Measurements from ENCODE around the gene FCMR. TPM values are rescaled to one million over a fixed set of nuclear protein-coding genes. Genes with fewer than 3 reads are reported as not detected.

Gene FCMR
- total and polyA plus RNA-seq, 9 of the 15 experiments (the other 6 are each of a cell fraction or from before 2014, with no cell fraction given) = 0.11 to 0.82 (median 0.20) TPM; not detected in 5

DNA sequence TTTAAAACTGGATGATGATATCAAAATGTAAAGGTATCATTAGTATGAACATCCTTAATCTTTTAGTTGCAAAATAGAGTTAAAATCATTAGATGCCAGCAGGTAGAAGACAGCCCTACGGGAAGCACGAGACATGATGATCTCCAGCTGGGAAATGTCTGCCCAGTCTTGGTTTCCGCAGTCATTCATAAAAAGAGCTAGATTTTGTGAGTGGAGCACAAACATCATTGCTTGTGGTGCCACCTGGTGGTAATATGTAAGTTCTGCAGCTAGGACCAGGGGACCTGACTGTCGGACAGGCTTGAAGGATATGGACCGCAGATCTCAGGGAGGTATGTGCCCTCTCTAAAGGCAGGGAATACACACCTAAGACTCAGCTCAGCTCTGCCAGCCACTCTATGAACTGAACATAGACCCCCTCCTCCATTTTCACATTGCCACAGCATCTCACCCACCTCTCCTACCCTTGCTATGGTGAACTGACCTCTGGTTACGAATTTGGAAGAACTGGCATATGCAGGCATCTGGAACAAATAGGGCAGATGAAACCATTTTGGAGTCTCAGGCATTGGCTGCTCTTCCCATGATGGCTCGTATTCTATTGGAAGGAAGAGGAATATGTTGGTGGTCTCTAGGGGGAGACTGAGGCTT is 9.2 kb downstream of the FCMR start:
- H2AFZ ChIP-seq (ENCODE audit: low read depth, low read length) = no peak overlapping the region
- no peaks in the 10 kb centered on the region for H3K9me3 ChIP-seq (replicated peaks; ENCODE audit: control insufficient read depth, insufficient read depth, low read depth, low read length)
- ChIA-PET POLR2A (interaction anchor here (0.8 to 1.4 kb wide), 4 partner anchors 20 to 280 kb away, joined by 3 to 5 read pairs (median 4); partner anchors contain the start of gene DYRK3), CTCF (ENCODE audit: low intra/inter-chr PET ratio) (interaction anchor here (0.5 to 3.8 kb wide), 23 partner anchors 20 to 653 kb away, joined by 3 to 43 read pairs (median 5); partner anchors contain the start of genes DYRK3 and IL20)
- FAIRE-seq (peak; percentile 99), DNase-seq (ENCODE audit: extremely low read depth in 1 of 4, low spot score in 3 of 4) (peak; percentile 81 to 89 (median 84)), ATAC-seq (peak; percentile 81)
- H3K4me1 ChIP-seq (replicated peaks in 1 of 2; ENCODE audit: control insufficient read depth in 2 of 2, insufficient read depth in 2 of 2, low read length in 2 of 2) = peaks cover 4 to 12% of the 10 kb centered on the region in 2 experiments; a peak in 3 of 5 replicates
- WGBS (ENCODE audit: insufficient coverage, low coverage, missing lambda C conversion rate) = 12% methylated on average over 7 of the region's 7 CpGs
- H3K4me2 ChIP-seq (ENCODE audit: insufficient read depth, low read length) = no peak overlapping the region
- no peaks in the 10 kb centered on the region for H3K9me1 ChIP-seq (ENCODE audit: control insufficient read depth, insufficient read depth, low read length)
- H4K20me1 ChIP-seq (replicated peaks; ENCODE audit: control insufficient read depth, insufficient read depth, low read length) = 0 out of 2 replicates have a peak, but pooled peaks cover 3% of the 10 kb centered on the region
- no peaks in the 10 kb centered on the region for H3K79me2 ChIP-seq (ENCODE audit: control insufficient read depth, insufficient read depth, low read length)
- no peaks in the 10 kb centered on the region for H3K36me3 ChIP-seq (ENCODE audit: control insufficient read depth, insufficient read depth, low read length)
- no peak overlapping the region for H3K9ac ChIP-seq (ENCODE audit: insufficient read depth in 1 of 2, low read depth in 2 of 2, low read length in 2 of 2)
- no peak overlapping the region for H3K4me3 ChIP-seq
- peaks cover 45 to 63% of the 10 kb centered on the region in 2 experiments for H3K27me3 ChIP-seq (ENCODE audit: control insufficient read depth in 2 of 2, insufficient read depth in 2 of 2, low read length in 2 of 2)
- no TSS peak for BruUV-seq (replicated peaks)
- no peak overlapping the region for H3K27ac ChIP-seq (ENCODE audit: extremely low read depth, low read depth, low read length)
- intact Hi-C loops (cut with micrococcal nuclease) (loop anchor here (1.0 to 5.0 kb wide), 8 partner anchors 70 to 585 kb away; partner anchors contain the start of gene CR1), in situ Hi-C loops (cut with MboI) (loop anchor here (5.0 to 25.0 kb wide), 3 partner anchors 175 to 425 kb away; partner anchors contain the start of gene EIF2D)
- TF ChIP-seq PURB (CRISPR knock-in tag; IDR thresholded peaks at IDR 0.05; ENCODE audit: low read depth) (no peak), ZNF431 (CRISPR knock-in tag; IDR thresholded peaks at IDR 0.05) (no peak), CTBP1 (IDR thresholded peaks at IDR 0.05; ENCODE audit: borderline replicate concordance) (peak; percentile 28; the same call in 1 of the 2 replicates), STAG1 (CRISPR knock-in tag; IDR thresholded peaks at IDR 0.05; ENCODE audit: borderline replicate concordance) (peak; percentile 90; the same call in 1 of the 2 replicates), MNT (conservative IDR thresholded peaks at IDR 0.05) (0 out of 4 replicates have a peak, but pooled peaks of 1 of the 2 experiments have one; percentile 17), RB1 (IDR thresholded peaks at IDR 0.05; ENCODE audit: low read depth) (peak; percentile 58; the same call in 1 of the 2 replicates), GABPB1 (CRISPR knock-in tag; IDR thresholded peaks at IDR 0.05) (0 out of 2 replicates have a peak, but pooled peaks have one; percentile 25), RCOR1 (IDR thresholded peaks at IDR 0.05; ENCODE audit: borderline replicate concordance in 1 of 2, low read depth in 2 of 2, low read length in 2 of 2) (0 out of 4 replicates have a peak, but pooled peaks of 1 of the 2 experiments have one; percentile 23), XRCC5 (IDR thresholded peaks at IDR 0.05; ENCODE audit: low read depth, low read length) (peak; percentile 66; the same call in 1 of the 2 replicates), ZBTB49 (CRISPR knock-in tag; IDR thresholded peaks at IDR 0.05; ENCODE audit: borderline replicate concordance) (no peak), DEAF1 (CRISPR knock-in tag; IDR thresholded peaks at IDR 0.05) (peak; percentile 76), CTCF (IDR thresholded peaks at IDR 0.05 in 2 of 3, conservative IDR thresholded peaks at IDR 0.05 in 1 of 3; ENCODE audit: insufficient read depth in 2 of 3, low read depth in 1 of 3, low read length in 3 of 3) (peak; percentile 90 to 92 (median 92))

All from K562 (cell line).